ENCODE measurements around the gene HMGN3.

Gene HMGN3

DNA sequence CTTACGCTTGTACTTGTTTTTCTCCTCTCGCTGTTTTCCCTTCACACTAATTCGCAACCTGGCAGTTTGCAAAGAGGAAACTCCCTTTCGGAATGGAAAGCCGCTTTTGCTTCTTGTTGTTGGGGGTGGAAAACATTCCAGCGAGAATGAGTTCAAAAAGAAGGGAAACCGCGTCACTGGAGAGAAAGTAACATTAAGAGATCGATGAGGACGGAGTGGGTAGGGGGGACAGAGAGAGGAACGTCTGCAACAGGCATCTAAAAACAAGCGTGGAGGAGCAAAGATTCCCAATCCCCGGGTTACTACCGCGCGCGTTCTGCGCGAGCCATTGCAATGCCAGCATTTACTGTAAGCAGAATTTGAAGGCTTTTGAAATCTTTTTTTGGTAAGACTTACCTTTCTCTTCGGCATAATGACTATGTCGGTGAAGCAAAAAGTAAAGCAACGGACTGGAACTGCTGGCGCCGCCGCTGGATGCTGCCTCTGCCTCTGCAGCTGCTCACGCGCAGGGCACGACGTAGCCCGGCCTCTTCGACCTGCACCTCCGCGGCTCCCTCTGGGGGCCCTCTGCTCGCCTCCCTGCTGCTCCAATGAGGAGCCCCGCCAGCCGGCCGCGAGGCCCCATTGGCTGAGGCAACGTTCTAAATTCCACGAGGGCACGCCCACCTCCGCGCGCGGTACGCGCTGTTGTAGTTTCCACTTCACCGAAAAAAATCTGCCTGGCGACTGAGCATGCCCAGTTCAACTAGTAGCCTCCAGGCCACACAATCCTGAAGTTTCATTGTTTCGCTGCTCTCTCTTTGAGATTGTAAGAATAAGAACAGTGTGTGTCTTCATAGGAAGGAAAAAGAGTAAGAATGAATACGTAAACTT, at the start of gene HMGN3:
Gene HMGN3, minus strand, starts transcription at position 533 of the 873 bp plus-strand sequence.
- Histone ChIP-seq H3K36me3 (ENCODE audit: insufficient read depth, low read length) (no peaks in the 10 kb centered on the region), H3K27me3 (ENCODE audit: insufficient read depth, low read length) (no peaks in the 10 kb centered on the region), H3K4me3 (ENCODE audit: low read depth, low read length) (peak within 1 kb of the TSS; percentile 95), H2AFZ (ENCODE audit: low read length, unreplicated experiment) (peak within 1 kb of the TSS; percentile 99), H3K4me1 (ENCODE audit: control insufficient read depth, insufficient read depth, low read length, unreplicated experiment) (peaks cover 22% of the 10 kb centered on the region), H3K27ac (ENCODE audit: low read depth, low read length) (peak within 1 kb of the TSS; percentile 72), H3K79me2 (ENCODE audit: control insufficient read depth, insufficient read depth, low read length, unreplicated experiment) (peaks cover 38% of the 10 kb centered on the region)

DNA sequence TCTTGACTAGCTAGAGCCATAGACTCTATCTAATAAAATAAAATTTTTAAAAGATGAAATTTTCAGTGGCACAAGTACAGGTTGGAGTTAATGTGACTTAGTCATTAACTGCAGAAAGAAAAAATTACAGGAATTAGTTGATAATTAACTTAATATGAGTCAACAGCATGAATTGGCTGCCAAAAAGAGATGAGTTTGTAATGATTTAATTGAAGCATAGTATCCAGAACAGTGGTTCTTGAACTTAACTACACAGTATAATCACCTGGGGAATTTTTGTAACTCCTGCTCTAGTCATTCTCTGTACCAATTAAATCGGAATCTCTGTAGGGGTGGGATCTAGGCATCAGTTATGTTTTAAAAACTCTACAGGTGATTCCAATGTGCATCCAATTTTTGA, 46.3 kb upstream of the HMGN3 start:
- no peak overlapping the region for H3K27ac ChIP-seq (ENCODE audit: low read depth, low read length)
- no peak overlapping the region for H2AFZ ChIP-seq (ENCODE audit: low read length, unreplicated experiment)

GRCh38 chr6:79277109-79277508, 42.6 kb upstream of the HMGN3 start:
- peak overlapping the region; percentile 55 for H2AFZ ChIP-seq (ENCODE audit: low read length, unreplicated experiment)
- peaks cover 14% of the 10 kb centered on the region for H3K4me1 ChIP-seq (ENCODE audit: control insufficient read depth, insufficient read depth, low read length, unreplicated experiment)
- no peaks in the 10 kb centered on the region for H3K27me3 ChIP-seq (ENCODE audit: insufficient read depth, low read length)
- H3K36me3 ChIP-seq (ENCODE audit: insufficient read depth, low read length) = no peaks in the 10 kb centered on the region
- H3K4me3 ChIP-seq (ENCODE audit: low read depth, low read length) = no peak overlapping the region
- peak overlapping the region; percentile 47 for H3K27ac ChIP-seq (ENCODE audit: low read depth, low read length)
- H3K79me2 ChIP-seq (ENCODE audit: control insufficient read depth, insufficient read depth, low read length, unreplicated experiment) = no peaks in the 10 kb centered on the region

More for the DNA sequence above, 46.3 kb upstream of the HMGN3 start:
- Histone ChIP-seq H3K4me1 (ENCODE audit: control insufficient read depth, insufficient read depth, low read length, unreplicated experiment) (peaks cover 14% of the 10 kb centered on the region), H3K27me3 (ENCODE audit: insufficient read depth, low read length) (no peaks in the 10 kb centered on the region), H3K36me3 (ENCODE audit: insufficient read depth, low read length) (no peaks in the 10 kb centered on the region), H3K79me2 (ENCODE audit: control insufficient read depth, insufficient read depth, low read length, unreplicated experiment) (no peaks in the 10 kb centered on the region), H3K4me3 (ENCODE audit: low read depth, low read length) (no peak overlapping the region)

DNA sequence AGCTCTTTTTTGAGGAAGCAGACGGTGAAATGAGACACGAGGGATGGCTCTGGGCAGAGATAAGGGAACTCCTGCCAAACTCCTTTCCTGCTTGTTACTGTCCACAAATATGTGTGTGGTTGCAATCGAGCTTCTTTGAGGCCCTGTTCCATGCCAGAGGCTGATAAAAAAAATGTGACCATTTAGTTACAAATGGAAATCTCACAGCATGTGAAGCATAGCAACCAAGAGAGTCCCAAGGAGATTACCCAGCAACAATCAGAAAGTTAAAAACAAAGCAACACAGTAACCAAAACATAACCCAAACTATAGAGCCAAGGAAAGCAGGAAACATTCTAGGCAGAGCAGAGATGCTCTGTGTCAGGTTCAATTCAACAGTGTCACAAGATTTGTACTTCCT, 35.4 kb upstream of the HMGN3 start:
- Histone ChIP-seq H3K27ac (ENCODE audit: low read depth, low read length) (peak overlapping the region; percentile 76), H3K36me3 (ENCODE audit: insufficient read depth, low read length) (no peaks in the 10 kb centered on the region), H3K4me1 (ENCODE audit: control insufficient read depth, insufficient read depth, low read length, unreplicated experiment) (peaks cover 8% of the 10 kb centered on the region), H2AFZ (ENCODE audit: low read length, unreplicated experiment) (peak overlapping the region; percentile 58), H3K27me3 (ENCODE audit: insufficient read depth, low read length) (no peaks in the 10 kb centered on the region), H3K79me2 (ENCODE audit: control insufficient read depth, insufficient read depth, low read length, unreplicated experiment) (no peaks in the 10 kb centered on the region), H3K4me3 (ENCODE audit: low read depth, low read length) (no peak overlapping the region)

GRCh38 chr6:79267128-79267527, 32.6 kb upstream of the HMGN3 start:
- no peak overlapping the region for H3K27ac ChIP-seq (ENCODE audit: low read depth, low read length)
- no peaks in the 10 kb centered on the region for H3K27me3 ChIP-seq (ENCODE audit: insufficient read depth, low read length)
- peaks cover 8% of the 10 kb centered on the region for H3K4me1 ChIP-seq (ENCODE audit: control insufficient read depth, insufficient read depth, low read length, unreplicated experiment)
- H3K4me3 ChIP-seq (ENCODE audit: low read depth, low read length) = no peak overlapping the region
- no peak overlapping the region for H2AFZ ChIP-seq (ENCODE audit: low read length, unreplicated experiment)
- no peaks in the 10 kb centered on the region for H3K36me3 ChIP-seq (ENCODE audit: insufficient read depth, low read length)
- no peaks in the 10 kb centered on the region for H3K79me2 ChIP-seq (ENCODE audit: control insufficient read depth, insufficient read depth, low read length, unreplicated experiment)

DNA sequence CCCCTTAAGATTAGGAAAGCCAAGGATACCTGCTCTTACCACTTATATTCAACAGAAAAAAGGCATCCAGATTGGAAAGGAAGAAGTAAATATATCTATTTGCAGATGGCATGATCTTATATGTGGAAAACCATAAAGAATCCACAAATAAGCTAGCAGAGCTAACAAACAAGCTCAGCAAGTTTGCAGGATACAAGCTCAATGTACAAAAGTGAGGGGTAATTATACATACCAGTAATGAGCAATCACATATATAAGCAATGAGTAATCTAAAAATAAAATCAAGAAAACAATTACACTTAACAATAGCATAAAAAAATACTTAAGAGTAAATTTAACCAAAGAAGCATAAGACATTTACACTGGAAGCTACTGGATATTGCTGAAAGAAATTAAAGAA, 31.6 kb upstream of the HMGN3 start:
- Histone ChIP-seq H3K79me2 (ENCODE audit: control insufficient read depth, insufficient read depth, low read length, unreplicated experiment) (no peaks in the 10 kb centered on the region), H3K36me3 (ENCODE audit: insufficient read depth, low read length) (no peaks in the 10 kb centered on the region), H3K4me3 (ENCODE audit: low read depth, low read length) (no peak overlapping the region), H3K27me3 (ENCODE audit: insufficient read depth, low read length) (no peaks in the 10 kb centered on the region), H3K4me1 (ENCODE audit: control insufficient read depth, insufficient read depth, low read length, unreplicated experiment) (peaks cover 8% of the 10 kb centered on the region), H2AFZ (ENCODE audit: low read length, unreplicated experiment) (no peak overlapping the region), H3K27ac (ENCODE audit: low read depth, low read length) (no peak overlapping the region)

DNA sequence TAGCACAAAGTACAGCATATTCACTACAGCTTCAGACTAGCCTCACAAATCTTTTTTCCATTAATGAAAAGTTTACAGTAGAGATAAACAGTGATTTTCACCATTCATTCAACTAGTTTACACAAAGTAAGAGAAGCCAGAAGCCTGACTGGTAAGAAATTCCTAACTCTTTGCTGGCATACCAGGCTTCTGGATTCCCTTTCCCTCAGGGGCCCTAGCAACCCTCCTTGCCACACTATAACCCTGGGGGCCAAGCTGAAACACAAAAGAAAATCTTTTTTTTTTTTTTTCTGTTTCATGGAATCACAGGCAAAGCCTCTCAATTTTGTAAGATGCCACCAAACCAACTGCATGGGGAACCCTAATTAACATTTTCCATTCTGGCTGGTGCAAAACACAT, 28.9 kb upstream of the HMGN3 start:
- H3K27me3 ChIP-seq (ENCODE audit: insufficient read depth, low read length) = no peaks in the 10 kb centered on the region
- H3K4me1 ChIP-seq (ENCODE audit: control insufficient read depth, insufficient read depth, low read length, unreplicated experiment) = no peaks in the 10 kb centered on the region
- H3K36me3 ChIP-seq (ENCODE audit: insufficient read depth, low read length) = no peaks in the 10 kb centered on the region
- H3K4me3 ChIP-seq (ENCODE audit: low read depth, low read length) = no peak overlapping the region
- no peaks in the 10 kb centered on the region for H3K79me2 ChIP-seq (ENCODE audit: control insufficient read depth, insufficient read depth, low read length, unreplicated experiment)
- H2AFZ ChIP-seq (ENCODE audit: low read length, unreplicated experiment) = no peak overlapping the region
- no peak overlapping the region for H3K27ac ChIP-seq (ENCODE audit: low read depth, low read length)

DNA sequence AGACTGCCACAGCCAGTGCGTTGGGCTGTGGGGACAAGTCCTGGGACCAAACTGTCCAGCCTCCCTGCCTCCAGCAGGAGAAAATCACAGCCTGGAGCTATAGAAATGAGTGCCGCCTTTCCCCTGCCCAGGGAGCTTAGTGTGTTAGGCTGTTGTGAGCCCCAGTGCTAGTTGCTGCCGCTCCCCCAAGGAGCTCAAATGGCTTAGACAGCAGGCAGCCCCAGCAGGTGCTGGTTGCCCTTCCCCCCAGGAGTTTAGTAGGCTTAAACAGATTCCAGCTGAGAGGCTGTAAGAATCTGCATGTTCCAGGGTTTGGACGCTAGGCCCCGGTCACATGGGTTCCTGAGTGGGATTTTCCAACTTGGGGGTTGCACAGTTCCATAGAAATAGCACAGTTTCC, 27.2 kb upstream of the HMGN3 start:
- Histone ChIP-seq H3K27me3 (ENCODE audit: insufficient read depth, low read length) (no peaks in the 10 kb centered on the region), H3K4me3 (ENCODE audit: low read depth, low read length) (no peak overlapping the region), H2AFZ (ENCODE audit: low read length, unreplicated experiment) (no peak overlapping the region), H3K27ac (ENCODE audit: low read depth, low read length) (no peak overlapping the region), H3K4me1 (ENCODE audit: control insufficient read depth, insufficient read depth, low read length, unreplicated experiment) (peaks cover 11% of the 10 kb centered on the region), H3K36me3 (ENCODE audit: insufficient read depth, low read length) (no peaks in the 10 kb centered on the region), H3K79me2 (ENCODE audit: control insufficient read depth, insufficient read depth, low read length, unreplicated experiment) (no peaks in the 10 kb centered on the region)

GRCh38 chr6:79260772-79261171, 26.3 kb upstream of the HMGN3 start:
- no peak overlapping the region for H3K27ac ChIP-seq (ENCODE audit: low read depth, low read length)
- no peak overlapping the region for H3K4me3 ChIP-seq (ENCODE audit: low read depth, low read length)
- H3K27me3 ChIP-seq (ENCODE audit: insufficient read depth, low read length) = no peaks in the 10 kb centered on the region
- H3K36me3 ChIP-seq (ENCODE audit: insufficient read depth, low read length) = no peaks in the 10 kb centered on the region
- no peaks in the 10 kb centered on the region for H3K79me2 ChIP-seq (ENCODE audit: control insufficient read depth, insufficient read depth, low read length, unreplicated experiment)
- peaks cover 11% of the 10 kb centered on the region for H3K4me1 ChIP-seq (ENCODE audit: control insufficient read depth, insufficient read depth, low read length, unreplicated experiment)
- no peak overlapping the region for H2AFZ ChIP-seq (ENCODE audit: low read length, unreplicated experiment)

GRCh38 chr6:79257381-79258205, 23.1 kb upstream of the HMGN3 start:
- Histone ChIP-seq H3K27ac (ENCODE audit: low read depth, low read length) (peak overlapping the region; percentile 84), H2AFZ (ENCODE audit: low read length, unreplicated experiment) (peak overlapping the region; percentile 12), H3K36me3 (ENCODE audit: insufficient read depth, low read length) (no peaks in the 10 kb centered on the region), H3K79me2 (ENCODE audit: control insufficient read depth, insufficient read depth, low read length, unreplicated experiment) (no peaks in the 10 kb centered on the region), H3K4me3 (ENCODE audit: low read depth, low read length) (no peak overlapping the region), H3K27me3 (ENCODE audit: insufficient read depth, low read length) (no peaks in the 10 kb centered on the region), H3K4me1 (ENCODE audit: control insufficient read depth, insufficient read depth, low read length, unreplicated experiment) (peaks cover 11% of the 10 kb centered on the region)

Data from ACC112 (cell line).